GM12878 (cell line): ENCODE results near the gene FAM89B. TPM values are rescaled to one million over a fixed set of nuclear protein-coding genes. Genes with fewer than 3 reads are reported as not detected.

ENCODE experiments used
- ATAC-seq: fragments of 200-7000 bp; cut with Tn5 transposase; 3 replicates; pipeline ENCODE4 v1.9.1; 2020; ENCODE audit warnings: mild to moderate bottlenecking, moderate library complexity
- BruUV-seq: library from RNA; stranded (reverse); fragments of 400-500 nt; replicated peaks from 2 replicates; lab custom pipeline; 2021; lab: Mats Ljungman, UMichigan
- CTCF ChIA-PET: fragments of 300-600 bp; sonication (Branson Sonifier 250); formaldehyde crosslinking; extraction: SDS; loops from one replicate; lab custom pipeline; 2021; ENCODE audit warnings: inconsistent platforms; lab: Yijun Ruan, JAX
- POLR2A ChIA-PET: fragments of 350-600 bp; formaldehyde crosslinking; extraction: SDS; loops from one replicate; lab custom pipeline; 2021; ENCODE audit warnings: inconsistent platforms; lab: Charles Lee
- RAD21 ChIA-PET: fragments of 300-600 bp; sonication (Branson Sonifier 250); formaldehyde crosslinking; loops from one replicate; lab custom pipeline; 2023; ENCODE audit warnings: antibody characterized with exemption; ENCODE audit not compliant: unreplicated experiment; lab: Charles Lee
- SMC1A ChIA-PET: fragments of 300-600 bp; sonication (Branson Sonifier 250); formaldehyde crosslinking; loops from one replicate; lab custom pipeline; 2023; ENCODE audit not compliant: unreplicated experiment, uncharacterized antibody; lab: Charles Lee
- DNase-seq: peaks from one replicate; pipeline ENCODE4 v3.0.0-alpha.2; 2011; ENCODE audit warnings: low read depth, low spot score
- FAIRE-seq: peaks from 3 replicates; lab custom pipeline; 2011; peaks lifted over from hg19 to GRCh38; lab: Jason Lieb, UNC
- H2AFZ ChIP-seq: 2 replicates; pipeline ENCODE4 v1.6.0; 2011; ENCODE audit warnings: low read depth, low read length, control low read depth; ENCODE audit not compliant: control insufficient read depth
- H3K27ac ChIP-seq: 2 replicates; pipeline ENCODE4 v1.5.1; 2011; ENCODE audit warnings: control low read depth; ENCODE audit not compliant: control insufficient read depth, insufficient read depth
- H3K27me3 ChIP-seq, 2 experiments: replicated peaks in 1 of 2; 2 replicates each; pipeline versions ENCODE4 v1.6.0 to v1.6.1; 2011; ENCODE audit warnings: low read length in 1 of 2; ENCODE audit not compliant: control insufficient read depth in 2 of 2, insufficient read depth in 2 of 2
- H3K36me3 ChIP-seq, 2 experiments: 2 replicates each; pipeline ENCODE4 v1.5.1; 2011; ENCODE audit warnings: low read length in 1 of 2; ENCODE audit not compliant: control insufficient read depth in 2 of 2, insufficient read depth in 2 of 2
- H3K4me1 ChIP-seq: 2 replicates; pipeline ENCODE4 v1.6.1; 2011; ENCODE audit warnings: mild to moderate bottlenecking, low read length, moderate library complexity, mixed read lengths; ENCODE audit not compliant: control insufficient read depth, insufficient read depth
- H3K4me2 ChIP-seq: 2 replicates; pipeline ENCODE4 v1.6.0; 2011; ENCODE audit warnings: control low read depth; ENCODE audit not compliant: control insufficient read depth, insufficient read depth
- H3K4me3 ChIP-seq: fragments of 200-600 bp; sonication (generic); 2 replicates; pipeline ENCODE4 v1.5.1; 2016
- H3K79me2 ChIP-seq: 2 replicates; pipeline ENCODE4 v1.6.0; 2011; ENCODE audit warnings: low read length; ENCODE audit not compliant: control insufficient read depth, insufficient read depth
- H3K9ac ChIP-seq: 2 replicates; pipeline ENCODE4 v1.8.0; 2011; ENCODE audit warnings: low read length, control low read depth, mixed read lengths; ENCODE audit not compliant: control insufficient read depth, insufficient read depth
- H3K9me3 ChIP-seq: replicated peaks from 3 replicates; pipeline ENCODE4 v1.5.1; 2011; ENCODE audit warnings: mild to moderate bottlenecking, low read length; ENCODE audit not compliant: control insufficient read depth, insufficient read depth
- H4K20me1 ChIP-seq: 2 replicates; pipeline ENCODE4 v1.6.0; 2011; ENCODE audit not compliant: control insufficient read depth, insufficient read depth
- BCL11A ChIP-seq: IDR thresholded peaks from 2 replicates; pipeline ENCODE4 v1.6.1; 2011; ENCODE audit warnings: low read depth, low read length
- BHLHE40 ChIP-seq, 2 experiments: fragments of 450-650 bp in 1 of 2; IDR thresholded peaks; 2 replicates each; pipeline ENCODE4 v1.6.1; 2011 to 2017; ENCODE audit warnings: low read depth in 2 of 2, borderline replicate concordance in 1 of 2, improper control_type of control experiment in 1 of 2, low read length in 1 of 2, mild to moderate bottlenecking in 1 of 2
- CEBPB ChIP-seq, 2 experiments: fragments of 150-350 bp in 1 of 2; IDR thresholded peaks; 2 replicates each; pipeline ENCODE4 v1.6.1; 2012 to 2014; ENCODE audit warnings: low read depth in 2 of 2, low read length in 2 of 2, borderline replicate concordance in 1 of 2, inconsistent platforms in 1 of 2
- CHD1 ChIP-seq: IDR thresholded peaks from 2 replicates; pipeline ENCODE4 v1.6.1; 2012; ENCODE audit warnings: low read depth, low read length, improper control_type of control experiment
- CHD2 ChIP-seq: IDR thresholded peaks from 2 replicates; pipeline ENCODE4 v1.6.1; 2011; ENCODE audit warnings: low read depth, low read length, improper control_type of control experiment, borderline replicate concordance
- DPF2 ChIP-seq: fragments of 450-650 bp; IDR thresholded peaks from 2 replicates; pipeline ENCODE4 v1.6.1; 2017; ENCODE audit warnings: mild to moderate bottlenecking
- EP300 ChIP-seq, 2 experiments: fragments of 150-350 bp in 1 of 2; IDR thresholded peaks; 2 replicates each; pipeline ENCODE4 v1.6.1; 2011 to 2012; ENCODE audit warnings: low read depth in 2 of 2, low read length in 2 of 2, borderline replicate concordance in 1 of 2, improper control_type of control experiment in 1 of 2, inconsistent platforms in 1 of 2; ENCODE audit not compliant: control insufficient read depth in 1 of 2
- HDAC2 ChIP-seq: fragments of 200-600 bp; sonication (generic); IDR thresholded peaks from 2 replicates; pipeline ENCODE4 v1.6.1; 2017
- LARP7 ChIP-seq: fragments of 450-650 bp; IDR thresholded peaks from 2 replicates; pipeline ENCODE4 v1.6.1; 2017; ENCODE audit warnings: mild to moderate bottlenecking
- POU2F2 ChIP-seq: IDR thresholded peaks from 3 replicates; pipeline ENCODE4 v1.6.1; 2011; ENCODE audit warnings: low read depth, mild to moderate bottlenecking, low read length, borderline replicate concordance
- TBL1XR1 ChIP-seq: IDR thresholded peaks from 2 replicates; pipeline ENCODE4 v1.6.1; 2012; ENCODE audit warnings: low read depth, low read length, improper control_type of control experiment
- ZNF217 ChIP-seq: fragments of 450-650 bp; IDR thresholded peaks from 2 replicates; pipeline ENCODE4 v1.6.1; 2017; ENCODE audit warnings: antibody characterized with exemption, mild to moderate bottlenecking
- WGBS: methylation state at CpG from one replicate; pipeline ENCODE4 v1.1.6; 2016; ENCODE audit warnings: low lambda C conversion rate; ENCODE audit not compliant: insufficient replicate concordance, insufficient coverage; ENCODE audit errors: missing lambda C conversion rate; 5-methylcytosine and 5-hydroxymethylcytosine counted together
- in situ Hi-C: fragments of 300-500 bp; cut with MboI; formaldehyde crosslinking; loops from 9 replicates; pipeline ENCODE4 v1.14.3; 2018; ENCODE audit warnings: mixed read lengths
- intact Hi-C: fragments of 100-400 bp; cut with micrococcal nuclease; formaldehyde crosslinking; loops from one replicate; pipeline ENCODE4 v1.14.2; 2022; ENCODE audit not compliant: unreplicated experiment
- polyA plus RNA-seq, 11 experiments: library from polyadenylated mRNA; depleted of rRNA in 4 of 11; unstranded in 6 of 11; stranded (reverse) in 5 of 11; fragments of >200 nt; fragmentation: Nextera tagmentation in 4 of 11; fragmentation: Illumina TruSeq in 1 of 11; extraction: Ambion mirVana in 4 of 11; extraction: Trizol in 1 of 11; gene quantifications; 1 replicate in 1 of 11; 2 replicates in 10 of 11; pipeline versions ENCODE4 v1.2.1 to v1.2.3, GENCODE V29; 2011 to 2016; ENCODE audit warnings: inconsistent platforms in 2 of 11, missing spikeins in 2 of 11, low read depth in 1 of 11
- total RNA-seq, 4 experiments: library from RNA; depleted of rRNA in 3 of 4; stranded (reverse); fragments of >200 nt in 3 of 4; fragmentation: Illumina TruSeq in 1 of 4; extraction: Trizol in 1 of 4; gene quantifications; 2 replicates each; pipeline versions ENCODE4 v1.2.1 to v1.2.3, GENCODE V29; 2013 to 2021
- TF ChIP-seq, protein P1 (sequence below): IDR thresholded peaks from 2 replicates; pipeline ENCODE4 v1.6.1; 2011; ENCODE audit warnings: low read depth, mild to moderate bottlenecking, low read length, moderate library complexity, borderline replicate concordance; ENCODE audit errors: extremely low read depth
- TF ChIP-seq, protein P2 (sequence below): fragments of 450-650 bp; IDR thresholded peaks from 2 replicates; pipeline ENCODE4 v1.6.1; 2017; ENCODE audit warnings: mild to moderate bottlenecking, low read depth, inconsistent platforms; ENCODE audit not compliant: poor library complexity, severe bottlenecking

FAM89B gene
- total and polyA plus RNA-seq, 10 of the 15 experiments (the other 5 are each of a cell fraction or from before 2014, with no cell fraction given), result 0.34 to 36.7 (median 9.8) TPM

DNA sequence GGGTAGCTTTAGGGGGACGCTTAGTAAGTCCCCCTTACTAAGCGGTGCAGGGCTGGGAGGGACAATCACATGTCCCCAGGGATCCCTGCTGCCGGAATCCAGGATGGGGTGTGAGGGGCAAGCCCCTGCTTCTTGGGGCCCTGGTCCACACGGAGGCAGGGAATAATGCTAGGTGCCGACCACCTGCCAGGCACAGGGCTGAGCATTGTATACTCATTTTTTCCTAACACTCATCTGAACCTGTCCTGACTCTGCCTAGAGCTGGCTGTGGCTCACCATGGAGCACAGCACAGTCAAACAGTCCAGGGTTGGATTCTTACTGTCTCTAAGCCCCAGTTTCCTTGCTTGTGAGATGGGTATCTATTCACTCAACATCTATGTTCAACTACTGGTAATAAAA is 12.8 kb upstream of the FAM89B start:
- no TSS peak for BruUV-seq
- Histone ChIP-seq H4K20me1 (no peaks in the 10 kb centered on the region), H3K36me3 (no peaks in the 10 kb centered on the region), H2AFZ (no peak overlapping the region), H3K4me3 (no peak overlapping the region), H3K9ac (no peak overlapping the region), H3K4me2 (no peak overlapping the region), H3K9me3 (no peaks in the 10 kb centered on the region), H3K27me3 (no peaks in the 10 kb centered on the region; a peak in 2 of 4 replicates), H3K79me2 (no peaks in the 10 kb centered on the region), H3K27ac (no peak overlapping the region), H3K4me1 (no peaks in the 10 kb centered on the region)
- RAD21 ChIA-PET, result interaction anchor here (1.1 kb wide), 1 partner anchor 11 kb away, joined by 3 read pairs; the partner anchor contains the start of gene ZNRD2
- intact Hi-C loops (no loop called here), in situ Hi-C loops (no loop called here)
- CTCF ChIA-PET, result interaction anchor here (0.7 to 2.0 kb wide), 3 partner anchors 18 to 34 kb away, joined by 3 to 6 read pairs (median 3); no protein-coding TSS in a partner anchor
- TF ChIP-seq CHD1, result no peak
- no peak for TF ChIP-seq TBL1XR1
- no peak for TF ChIP-seq CHD2
- TF ChIP-seq, protein P1, sequence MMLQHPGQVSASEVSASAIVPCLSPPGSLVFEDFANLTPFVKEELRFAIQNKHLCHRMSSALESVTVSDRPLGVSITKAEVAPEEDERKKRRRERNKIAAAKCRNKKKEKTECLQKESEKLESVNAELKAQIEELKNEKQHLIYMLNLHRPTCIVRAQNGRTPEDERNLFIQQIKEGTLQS, result no peak
- no peak for TF ChIP-seq CEBPB (IDR thresholded peaks at IDR 0.05; ENCODE audit: borderline replicate concordance in 1 of 2, low read depth in 2 of 2, low read length in 2 of 2)
- no peak for TF ChIP-seq BCL11A
- POLR2A ChIA-PET, result interaction anchor here (0.6 to 1.1 kb wide), 3 partner anchors 11 to 48 kb away, joined by 3 to 4 read pairs (median 3); partner anchors contain the start of gene ZNRD2
- no peak for DNase-seq
- WGBS, result 67% methylated on average over 5 of the region's 5 CpGs
- SMC1A ChIA-PET, result no interaction called here
- no peak for FAIRE-seq
- no peak for ATAC-seq

DNA sequence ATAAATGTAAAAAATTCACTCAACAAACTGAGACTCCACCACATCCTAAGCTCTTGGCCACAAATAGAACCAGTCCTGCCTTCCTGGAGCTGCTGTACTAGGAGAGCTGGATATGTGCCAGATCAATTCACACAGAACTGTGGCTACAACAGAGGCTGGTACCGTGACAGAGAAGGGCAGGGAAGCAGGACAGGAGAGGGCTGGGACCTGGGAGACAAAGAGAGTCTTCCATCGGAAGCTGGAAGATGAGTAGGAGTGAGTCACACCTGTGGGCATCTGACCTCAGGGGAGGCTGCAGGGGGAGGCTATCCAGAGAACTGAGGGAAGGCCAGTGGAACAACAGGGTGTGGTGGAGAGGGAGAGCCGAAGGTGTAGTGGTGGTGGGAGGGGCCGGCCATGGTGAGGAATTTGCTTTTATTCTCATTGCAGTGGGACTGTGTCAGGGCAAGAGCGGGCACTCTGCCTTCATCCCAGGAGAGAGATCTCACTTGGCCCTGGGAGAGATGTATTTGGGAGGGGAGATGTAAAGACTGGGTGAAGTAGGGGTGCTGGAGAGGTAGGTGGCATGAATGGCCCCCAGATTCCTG is 12.3 kb upstream of the FAM89B start:
- ChIA-PET RAD21 (no interaction called here), POLR2A (interaction anchor here (0.5 to 1.1 kb wide), 4 partner anchors 11 to 47 kb away, joined by 3 to 4 read pairs (median 3); partner anchors contain the start of gene ZNRD2), CTCF (interaction anchor here (0.7 to 2.0 kb wide), 4 partner anchors 15 to 34 kb away, joined by 3 to 6 read pairs (median 4); no protein-coding TSS in a partner anchor), SMC1A (interaction anchor here (0.7 kb wide), 1 partner anchor 227 kb away, joined by 3 read pairs; the partner anchor contains the start of gene DPF2)
- Histone ChIP-seq H3K4me2 (no peak overlapping the region), H3K27ac (no peak overlapping the region), H3K27me3 (no peaks in the 10 kb centered on the region; a peak in 2 of 4 replicates), H2AFZ (no peak overlapping the region), H3K4me3 (no peak overlapping the region), H3K9me3 (no peaks in the 10 kb centered on the region), H3K36me3 (no peaks in the 10 kb centered on the region), H3K79me2 (no peaks in the 10 kb centered on the region), H3K9ac (no peak overlapping the region), H4K20me1 (no peaks in the 10 kb centered on the region), H3K4me1 (no peaks in the 10 kb centered on the region)
- FAIRE-seq, result no peak
- WGBS, result 48% methylated on average over 5 of the region's 5 CpGs
- in situ Hi-C loops (no loop called here), intact Hi-C loops (no loop called here)
- no peak for DNase-seq
- ATAC-seq, result no peak
- BruUV-seq, result no TSS peak
- TF ChIP-seq CEBPB (IDR thresholded peaks at IDR 0.05; ENCODE audit: borderline replicate concordance in 1 of 2, low read depth in 2 of 2, low read length in 2 of 2) (no peak), DPF2 (no peak), LARP7 (no peak), BHLHE40 (IDR thresholded peaks at IDR 0.05; ENCODE audit: borderline replicate concordance in 1 of 2, low read depth in 2 of 2, low read length in 1 of 2) (no peak), EP300 (IDR thresholded peaks at IDR 0.05; ENCODE audit: borderline replicate concordance in 1 of 2, control insufficient read depth in 1 of 2, low read depth in 2 of 2, low read length in 2 of 2) (no peak), POU2F2 (no peak), HDAC2 (no peak), ZNF217 (no peak)
- TF ChIP-seq, protein P2, sequence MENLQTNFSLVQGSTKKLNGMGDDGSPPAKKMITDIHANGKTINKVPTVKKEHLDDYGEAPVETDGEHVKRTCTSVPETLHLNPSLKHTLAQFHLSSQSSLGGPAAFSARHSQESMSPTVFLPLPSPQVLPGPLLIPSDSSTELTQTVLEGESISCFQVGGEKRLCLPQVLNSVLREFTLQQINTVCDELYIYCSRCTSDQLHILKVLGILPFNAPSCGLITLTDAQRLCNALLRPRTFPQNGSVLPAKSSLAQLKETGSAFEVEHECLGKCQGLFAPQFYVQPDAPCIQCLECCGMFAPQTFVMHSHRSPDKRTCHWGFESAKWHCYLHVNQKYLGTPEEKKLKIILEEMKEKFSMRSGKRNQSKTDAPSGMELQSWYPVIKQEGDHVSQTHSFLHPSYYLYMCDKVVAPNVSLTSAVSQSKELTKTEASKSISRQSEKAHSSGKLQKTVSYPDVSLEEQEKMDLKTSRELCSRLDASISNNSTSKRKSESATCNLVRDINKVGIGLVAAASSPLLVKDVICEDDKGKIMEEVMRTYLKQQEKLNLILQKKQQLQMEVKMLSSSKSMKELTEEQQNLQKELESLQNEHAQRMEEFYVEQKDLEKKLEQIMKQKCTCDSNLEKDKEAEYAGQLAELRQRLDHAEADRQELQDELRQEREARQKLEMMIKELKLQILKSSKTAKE, result no peak
